Measurements from ENCODE around the gene TOP1. TPM values are rescaled to one million over a fixed set of nuclear protein-coding genes. Genes with fewer than 3 reads are reported as not detected.

The TOP1 gene
- total RNA-seq, 4 donors from 2014 or later: 20.2 to 28.5 (median 23.0) TPM

DNA sequence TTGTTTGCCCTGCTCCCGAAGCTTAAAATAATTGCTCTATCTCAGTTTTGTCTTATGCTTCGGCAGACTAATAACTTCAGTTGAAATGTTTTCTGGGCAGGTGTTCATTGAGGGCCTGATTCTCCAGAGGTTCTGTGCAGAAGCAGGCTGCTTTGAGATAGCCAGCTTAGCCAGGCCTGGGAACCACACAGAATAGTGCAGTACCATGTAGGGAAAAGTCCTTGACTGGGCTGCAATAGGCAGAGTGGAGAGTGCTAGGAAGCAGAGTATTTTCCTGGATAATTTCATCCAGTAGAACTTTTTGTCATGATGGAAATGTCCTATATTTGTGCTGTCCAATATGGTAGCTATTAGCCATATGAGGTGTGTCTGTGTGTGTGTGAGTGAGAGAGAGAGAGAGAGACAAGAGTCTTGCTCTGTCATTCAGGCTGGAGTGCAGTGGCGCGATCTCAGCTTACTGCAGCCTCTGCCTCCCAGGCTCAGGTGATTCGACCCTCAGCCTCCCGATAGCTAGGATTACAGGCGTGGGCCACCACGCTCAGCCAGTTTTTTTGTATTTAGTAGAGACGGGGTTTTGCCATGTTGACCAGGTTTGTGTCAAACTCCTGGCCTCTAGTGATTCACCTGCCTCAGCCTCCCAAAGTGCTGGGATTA, 15.9 kb downstream of the TOP1 start:
- 92% methylated on average over 9 of the region's 9 CpGs for WGBS
- DNase-seq (ENCODE audit: extremely low spot score): no peak
- Histone ChIP-seq H3K27ac (replicated peaks in 1 of 4) (peak overlapping the region in 2 of 4 donors; percentile 24 to 31), H3K27me3 (no peaks in the 10 kb centered on the region), H3K4me3 (no peak overlapping the region), H3K36me3 (no peaks in the 10 kb centered on the region), H3K4me1 (peaks cover 50 to 92% (median 81%) of the 10 kb centered on the region in 4 donors), H3K9me3 (no peaks in the 10 kb centered on the region)
- TF ChIP-seq EP300 (IDR thresholded peaks at IDR 0.05) (no peak), POLR2A (IDR thresholded peaks at IDR 0.05; ENCODE audit: low read depth) (no peak), POLR2AphosphoS5 (IDR thresholded peaks at IDR 0.05) (no peak)
- TF ChIP-seq, protein P1, sequence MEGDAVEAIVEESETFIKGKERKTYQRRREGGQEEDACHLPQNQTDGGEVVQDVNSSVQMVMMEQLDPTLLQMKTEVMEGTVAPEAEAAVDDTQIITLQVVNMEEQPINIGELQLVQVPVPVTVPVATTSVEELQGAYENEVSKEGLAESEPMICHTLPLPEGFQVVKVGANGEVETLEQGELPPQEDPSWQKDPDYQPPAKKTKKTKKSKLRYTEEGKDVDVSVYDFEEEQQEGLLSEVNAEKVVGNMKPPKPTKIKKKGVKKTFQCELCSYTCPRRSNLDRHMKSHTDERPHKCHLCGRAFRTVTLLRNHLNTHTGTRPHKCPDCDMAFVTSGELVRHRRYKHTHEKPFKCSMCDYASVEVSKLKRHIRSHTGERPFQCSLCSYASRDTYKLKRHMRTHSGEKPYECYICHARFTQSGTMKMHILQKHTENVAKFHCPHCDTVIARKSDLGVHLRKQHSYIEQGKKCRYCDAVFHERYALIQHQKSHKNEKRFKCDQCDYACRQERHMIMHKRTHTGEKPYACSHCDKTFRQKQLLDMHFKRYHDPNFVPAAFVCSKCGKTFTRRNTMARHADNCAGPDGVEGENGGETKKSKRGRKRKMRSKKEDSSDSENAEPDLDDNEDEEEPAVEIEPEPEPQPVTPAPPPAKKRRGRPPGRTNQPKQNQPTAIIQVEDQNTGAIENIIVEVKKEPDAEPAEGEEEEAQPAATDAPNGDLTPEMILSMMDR (IDR thresholded peaks at IDR 0.05): no peak
- intact Hi-C loops (cut with DNase I): no loop called here

DNA sequence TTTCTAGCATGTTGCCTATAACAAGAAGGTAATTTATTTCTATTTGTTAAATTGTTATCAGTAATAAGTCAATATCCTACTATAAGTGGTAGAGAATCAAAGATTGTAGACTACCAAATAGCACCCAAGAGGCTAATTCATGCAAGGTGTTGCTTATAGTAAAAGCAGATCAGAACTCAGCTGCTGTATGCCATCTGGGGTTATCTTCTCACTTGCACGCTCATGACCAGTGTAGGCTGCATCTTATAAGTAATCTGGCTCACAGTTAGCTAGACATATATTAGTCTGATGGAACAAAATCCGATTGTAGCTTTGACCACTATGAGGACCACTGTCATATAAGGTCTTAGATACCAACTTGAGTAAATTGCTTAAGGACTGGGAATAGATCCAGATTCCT, 17.0 kb downstream of the TOP1 start:
- no peak for TF ChIP-seq POLR2AphosphoS5 (IDR thresholded peaks at IDR 0.05)
- TF ChIP-seq, protein P1 (IDR thresholded peaks at IDR 0.05): no peak
- peaks cover 62 to 98% (median 91%) of the 10 kb centered on the region in 4 donors for H3K4me1 ChIP-seq
- no peaks in the 10 kb centered on the region for H3K9me3 ChIP-seq
- no peak overlapping the region for H3K4me3 ChIP-seq
- 87% methylated on average over 2 of the region's 2 CpGs for WGBS
- no peaks in the 10 kb centered on the region for H3K27me3 ChIP-seq
- intact Hi-C loops (cut with DNase I): no loop called here
- no peaks in the 10 kb centered on the region for H3K36me3 ChIP-seq
- DNase-seq (ENCODE audit: extremely low spot score): no peak
- H3K27ac ChIP-seq (replicated peaks in 1 of 4): no peak overlapping the region

DNA sequence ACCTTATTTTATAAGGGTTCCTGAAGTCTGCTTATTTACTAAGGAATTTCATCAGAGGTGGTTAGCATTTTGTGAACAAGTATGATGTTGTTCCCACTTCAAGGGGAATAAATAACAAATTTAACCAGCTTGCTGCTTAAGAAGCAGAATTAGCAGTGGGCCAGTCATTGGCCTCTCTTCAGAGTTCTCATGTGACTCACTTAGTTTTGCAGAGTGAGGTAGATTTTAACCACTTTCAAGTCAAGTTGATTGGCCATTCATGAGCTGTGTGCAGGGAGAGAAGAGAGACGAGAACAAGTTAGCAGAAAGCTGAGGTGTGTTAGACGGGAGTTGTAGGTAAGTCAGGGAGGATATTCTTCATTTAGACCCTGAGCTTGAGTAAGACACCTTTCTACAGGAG, 18.1 kb downstream of the TOP1 start:
- TF ChIP-seq POLR2AphosphoS5 (IDR thresholded peaks at IDR 0.05) (no peak), POLR2A (IDR thresholded peaks at IDR 0.05; ENCODE audit: low read depth) (no peak), EP300 (IDR thresholded peaks at IDR 0.05) (no peak)
- TF ChIP-seq, protein P1 (IDR thresholded peaks at IDR 0.05): no peak
- DNase-seq (ENCODE audit: extremely low spot score): no peak
- Histone ChIP-seq H3K9me3 (no peaks in the 10 kb centered on the region), H3K4me1 (peaks cover 72 to 98% (median 91%) of the 10 kb centered on the region in 4 donors), H3K27me3 (no peaks in the 10 kb centered on the region), H3K4me3 (no peak overlapping the region), H3K27ac (replicated peaks in 1 of 4) (peak overlapping the region in 3 of 4 donors; percentile 2 to 17 (median 11)), H3K36me3 (no peaks in the 10 kb centered on the region)
- 68% methylated on average over 2 of the region's 2 CpGs for WGBS
- intact Hi-C loops (cut with DNase I): no loop called here

DNA sequence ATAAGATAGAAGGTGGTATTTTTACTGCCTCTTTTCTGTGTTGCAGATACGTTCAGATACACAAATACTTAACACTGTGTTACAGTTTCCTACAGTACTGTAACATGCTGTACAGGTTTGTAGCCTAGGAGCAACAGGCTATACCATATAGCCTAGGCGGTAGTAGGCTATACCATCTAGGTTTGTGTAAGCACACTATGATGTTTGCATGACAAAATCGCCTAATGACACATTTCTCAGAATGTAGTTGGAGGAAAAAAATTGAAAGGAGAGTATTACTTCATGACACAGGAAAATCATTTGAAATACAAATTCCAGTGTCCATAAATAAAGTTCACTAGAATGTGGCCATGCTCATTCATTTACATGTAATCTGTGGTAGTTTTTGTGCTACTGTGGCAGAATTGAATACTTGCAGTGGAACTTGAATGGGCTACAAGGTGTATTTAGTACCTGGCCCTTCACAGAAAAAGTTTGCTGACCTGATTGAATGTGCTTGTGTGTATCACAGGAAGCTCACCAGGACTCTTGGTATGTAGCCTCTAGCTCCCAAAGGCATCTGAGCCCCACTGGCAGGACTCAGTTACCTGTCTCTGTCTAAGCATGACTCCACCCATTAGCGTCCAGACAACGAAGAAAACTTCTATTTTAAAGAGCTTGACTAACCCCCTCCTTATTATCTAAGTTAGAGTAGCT, 18.8 kb downstream of the TOP1 start:
- WGBS: 65% methylated on average over 5 of the region's 5 CpGs
- intact Hi-C loops (cut with DNase I): no loop called here
- Histone ChIP-seq H3K9me3 (no peaks in the 10 kb centered on the region), H3K4me3 (peak overlapping the region in 3 of 4 donors; percentile 29 to 32 (median 32)), H3K36me3 (no peaks in the 10 kb centered on the region), H3K27me3 (no peaks in the 10 kb centered on the region), H3K4me1 (peaks cover 72 to 98% (median 91%) of the 10 kb centered on the region in 4 donors), H3K27ac (replicated peaks in 1 of 4) (peak overlapping the region; percentile 40 to 67 (median 46))
- no peak for TF ChIP-seq EP300 (IDR thresholded peaks at IDR 0.05)
- TF ChIP-seq POLR2A (IDR thresholded peaks at IDR 0.05; ENCODE audit: low read depth): no peak
- TF ChIP-seq, protein P1 (IDR thresholded peaks at IDR 0.05): no peak
- no peak for TF ChIP-seq POLR2AphosphoS5 (IDR thresholded peaks at IDR 0.05)
- DNase-seq (ENCODE audit: extremely low spot score): no peak
